ENCODE data around the gene SLC17A7. TPM values are rescaled to one million over a fixed set of nuclear protein-coding genes. Genes with fewer than 3 reads are reported as not detected.

Gene SLC17A7
- total and polyA plus RNA-seq, 9 of the 15 experiments (the other 6 are each of a cell fraction or from before 2014, with no cell fraction given) = 1.1 to 15.7 (median 2.4) TPM

GRCh38 chr19:49427855-49428546 is 13.3 kb downstream of the SLC17A7 start (continued):
- TF ChIP-seq SMARCA5 (IDR thresholded peaks at IDR 0.05) (no peak), HDAC6 (IDR thresholded peaks at IDR 0.05; ENCODE audit: low read depth, low read length) (no peak), BCOR (IDR thresholded peaks at IDR 0.05) (0 out of 2 replicates have a peak, but pooled peaks have one; percentile 23), NRF1 (conservative IDR thresholded peaks at IDR 0.05 in 1 of 2, IDR thresholded peaks at IDR 0.05 in 1 of 2) (0 out of 4 replicates have a peak, but pooled peaks of 1 of the 2 experiments have one; percentile 14), ZFX (CRISPR knock-in tag; IDR thresholded peaks at IDR 0.05) (peak; percentile 62), L3MBTL2 (IDR thresholded peaks at IDR 0.05) (peak; percentile 93), ZNF57 (CRISPR knock-in tag; IDR thresholded peaks at IDR 0.05) (no peak), ZFP30 (CRISPR knock-in tag; IDR thresholded peaks at IDR 0.05; ENCODE audit: borderline replicate concordance) (no peak), SMAD4 (CRISPR knock-in tag; conservative IDR thresholded peaks at IDR 0.05) (peak; percentile 36), UBTF (IDR thresholded peaks at IDR 0.05; ENCODE audit: borderline replicate concordance in 1 of 2, low read depth in 2 of 2, low read length in 2 of 2) (peak in 1 of 2 experiments; percentile 75; a peak in 1 of 4 replicates), ZNF280B (CRISPR knock-in tag; IDR thresholded peaks at IDR 0.05) (no peak), MAX (CRISPR knock-in tag; IDR thresholded peaks at IDR 0.05) (peak; percentile 95), ZNF655 (CRISPR knock-in tag; IDR thresholded peaks at IDR 0.05) (no peak), BDP1 (IDR thresholded peaks at IDR 0.05; ENCODE audit: insufficient read depth, insufficient read length) (no peak), BRF2 (IDR thresholded peaks at IDR 0.05; ENCODE audit: borderline replicate concordance, insufficient read depth, insufficient read length) (no peak), ZBTB12 (CRISPR knock-in tag; IDR thresholded peaks at IDR 0.05) (no peak), MBD1 (CRISPR knock-in tag; IDR thresholded peaks at IDR 0.05) (no peak), ZNF431 (CRISPR knock-in tag; IDR thresholded peaks at IDR 0.05) (peak; percentile 63; the same call in 1 of the 2 replicates)
